ENCODE data around the gene MMP8.

Gene MMP8

DNA sequence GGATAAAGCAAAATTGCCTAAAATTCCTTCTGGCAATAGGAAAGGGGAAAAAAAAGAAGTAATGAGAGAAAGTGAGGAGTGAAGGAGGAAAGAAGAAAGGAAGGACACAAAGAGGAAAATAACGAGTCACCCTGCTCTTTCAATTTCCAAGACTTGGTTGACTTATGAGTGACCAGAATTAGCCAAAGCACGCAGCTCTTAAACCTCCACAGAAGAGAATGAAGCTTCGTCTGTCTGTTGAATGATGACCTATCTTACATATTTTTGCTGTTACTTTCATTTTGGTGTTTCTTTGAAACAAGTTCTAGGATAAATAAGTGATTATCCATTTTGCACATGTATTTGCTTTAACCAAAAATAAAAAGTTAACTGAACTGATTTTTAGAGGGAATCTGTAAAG is 19.9 kb downstream of the MMP8 start:
- no peak overlapping the region for H3K4me2 ChIP-seq (ENCODE audit: low read length)
- H3K27ac ChIP-seq (ENCODE audit: low read depth, low read length, poor library complexity, severe bottlenecking): no peak overlapping the region
- H3K9ac ChIP-seq (ENCODE audit: low read length): no peak overlapping the region
- no peaks in the 10 kb centered on the region for H3K79me2 ChIP-seq (ENCODE audit: insufficient read depth, low read length)
- no peak overlapping the region for H2AFZ ChIP-seq (ENCODE audit: low read length)
- no peaks in the 10 kb centered on the region for H3K9me3 ChIP-seq (ENCODE audit: low read length)
- H3K4me3 ChIP-seq (ENCODE audit: low read depth, low read length, poor library complexity, severe bottlenecking): no peak overlapping the region
- H3F3A ChIP-seq (ENCODE audit: insufficient read depth, low read length): no peaks in the 10 kb centered on the region
- TF ChIP-seq CTCF (IDR thresholded peaks at IDR 0.05; ENCODE audit: low read length) (no peak), EZH2 (IDR thresholded peaks at IDR 0.05; ENCODE audit: borderline replicate concordance, low read length) (no peak)
- no peaks in the 10 kb centered on the region for H3K9me2 ChIP-seq (ENCODE audit: low read depth, low read length)
- no peaks in the 10 kb centered on the region for H4K20me1 ChIP-seq (ENCODE audit: insufficient read depth, low read length)
- H3K4me1 ChIP-seq (ENCODE audit: insufficient read depth, low read length, severe bottlenecking): no peaks in the 10 kb centered on the region
- H3K36me3 ChIP-seq (ENCODE audit: insufficient read depth, low read length): no peaks in the 10 kb centered on the region
- no peaks in the 10 kb centered on the region for H3K27me3 ChIP-seq (ENCODE audit: insufficient read depth, low read length)

GRCh38 chr11:102703826-102704493 is 20.8 kb downstream of the MMP8 start:
- no peak overlapping the region for H3K4me3 ChIP-seq (ENCODE audit: low read depth, low read length, poor library complexity, severe bottlenecking)
- no peak overlapping the region for H2AFZ ChIP-seq (ENCODE audit: low read length)
- no peaks in the 10 kb centered on the region for H3K27me3 ChIP-seq (ENCODE audit: insufficient read depth, low read length)
- H3K27ac ChIP-seq (ENCODE audit: low read depth, low read length, poor library complexity, severe bottlenecking): no peak overlapping the region
- H4K20me1 ChIP-seq (ENCODE audit: insufficient read depth, low read length): no peaks in the 10 kb centered on the region
- no peaks in the 10 kb centered on the region for H3K9me2 ChIP-seq (ENCODE audit: low read depth, low read length)
- no peaks in the 10 kb centered on the region for H3K4me1 ChIP-seq (ENCODE audit: insufficient read depth, low read length, severe bottlenecking)
- H3K79me2 ChIP-seq (ENCODE audit: insufficient read depth, low read length): no peaks in the 10 kb centered on the region
- H3K9me3 ChIP-seq (ENCODE audit: low read length): no peaks in the 10 kb centered on the region
- no peaks in the 10 kb centered on the region for H3K36me3 ChIP-seq (ENCODE audit: insufficient read depth, low read length)
- no peaks in the 10 kb centered on the region for H3F3A ChIP-seq (ENCODE audit: insufficient read depth, low read length)
- no peak overlapping the region for H3K4me2 ChIP-seq (ENCODE audit: low read length)
- TF ChIP-seq CTCF (IDR thresholded peaks at IDR 0.05; ENCODE audit: low read length): no peak
- no peak for TF ChIP-seq EZH2 (IDR thresholded peaks at IDR 0.05; ENCODE audit: borderline replicate concordance, low read length)
- no peak overlapping the region for H3K9ac ChIP-seq (ENCODE audit: low read length)

DNA sequence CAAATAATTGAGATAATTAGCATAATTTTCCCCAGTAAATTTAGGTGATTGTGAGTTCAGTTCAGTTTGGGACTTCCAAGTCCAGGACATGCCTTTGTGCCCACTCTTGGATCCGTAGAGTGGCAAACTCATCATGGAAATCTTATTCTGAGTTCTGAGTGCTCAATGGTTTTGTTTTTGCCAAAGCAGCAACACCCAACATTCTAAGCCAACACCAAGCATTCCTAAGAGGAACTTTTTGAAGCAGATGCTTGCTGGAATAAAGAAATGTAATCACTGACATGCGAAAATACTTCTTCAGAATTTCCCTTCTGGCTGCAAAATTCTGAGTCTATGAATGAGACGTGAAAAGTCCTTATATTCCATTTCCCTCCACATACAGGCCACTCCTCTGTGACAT is 29.6 kb downstream of the MMP8 start:
- H3K9me2 ChIP-seq (ENCODE audit: low read depth, low read length): no peaks in the 10 kb centered on the region
- no peaks in the 10 kb centered on the region for H3F3A ChIP-seq (ENCODE audit: insufficient read depth, low read length)
- H2AFZ ChIP-seq (ENCODE audit: low read length): no peak overlapping the region
- H3K4me2 ChIP-seq (ENCODE audit: low read length): no peak overlapping the region
- H3K4me3 ChIP-seq (ENCODE audit: low read depth, low read length, poor library complexity, severe bottlenecking): no peak overlapping the region
- no peak overlapping the region for H3K27ac ChIP-seq (ENCODE audit: low read depth, low read length, poor library complexity, severe bottlenecking)
- no peaks in the 10 kb centered on the region for H3K36me3 ChIP-seq (ENCODE audit: insufficient read depth, low read length)
- H3K79me2 ChIP-seq (ENCODE audit: insufficient read depth, low read length): no peaks in the 10 kb centered on the region
- no peaks in the 10 kb centered on the region for H3K4me1 ChIP-seq (ENCODE audit: insufficient read depth, low read length, severe bottlenecking)
- no peaks in the 10 kb centered on the region for H4K20me1 ChIP-seq (ENCODE audit: insufficient read depth, low read length)
- H3K9me3 ChIP-seq (ENCODE audit: low read length): no peaks in the 10 kb centered on the region
- no peak for TF ChIP-seq EZH2 (IDR thresholded peaks at IDR 0.05; ENCODE audit: borderline replicate concordance, low read length)
- TF ChIP-seq CTCF (IDR thresholded peaks at IDR 0.05; ENCODE audit: low read length): no peak
- no peak overlapping the region for H3K9ac ChIP-seq (ENCODE audit: low read length)
- no peaks in the 10 kb centered on the region; the same call in 1 of the 2 replicates for H3K27me3 ChIP-seq (ENCODE audit: insufficient read depth, low read length)
